PC-3 (cell line): Measurements from ENCODE around the gene COP1.

Source experiments
- EZH2phosphoT487 ChIP-seq: fragments of 300-600 bp; sonication (generic); IDR thresholded peaks from 2 replicates; pipeline ENCODE4 v1.6.1; 2018; ENCODE audit warnings: mild to moderate bottlenecking, antibody characterized with exemption, low read length, borderline replicate concordance
- TF ChIP-seq, protein P1 (sequence below): fragments of 300-600 bp; sonication (generic); conservative IDR thresholded peaks from 2 replicates; pipeline ENCODE4 v1.5.1; 2017; ENCODE audit warnings: antibody characterized with exemption, low read depth, mild to moderate bottlenecking, low read length

DNA sequence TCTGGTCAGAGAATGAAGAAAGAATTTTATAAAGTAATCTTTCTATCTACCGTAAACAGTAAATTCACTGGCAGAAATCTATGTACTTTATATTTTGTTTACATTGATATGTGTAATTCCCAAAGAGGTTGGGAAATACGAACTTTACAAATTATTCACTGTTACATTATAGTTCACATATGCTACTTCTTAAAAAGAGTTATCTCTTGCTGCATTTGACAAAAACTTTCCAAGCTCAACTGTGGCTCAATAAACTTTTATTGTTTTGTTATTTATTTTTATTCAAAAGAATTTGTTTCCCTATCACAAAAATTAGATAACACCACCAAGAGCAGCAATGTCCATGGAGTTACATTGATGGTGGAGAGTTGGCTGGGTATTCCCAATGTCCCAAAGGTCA, 262.5 kb downstream of the COP1 start:
- TF ChIP-seq, protein P1, sequence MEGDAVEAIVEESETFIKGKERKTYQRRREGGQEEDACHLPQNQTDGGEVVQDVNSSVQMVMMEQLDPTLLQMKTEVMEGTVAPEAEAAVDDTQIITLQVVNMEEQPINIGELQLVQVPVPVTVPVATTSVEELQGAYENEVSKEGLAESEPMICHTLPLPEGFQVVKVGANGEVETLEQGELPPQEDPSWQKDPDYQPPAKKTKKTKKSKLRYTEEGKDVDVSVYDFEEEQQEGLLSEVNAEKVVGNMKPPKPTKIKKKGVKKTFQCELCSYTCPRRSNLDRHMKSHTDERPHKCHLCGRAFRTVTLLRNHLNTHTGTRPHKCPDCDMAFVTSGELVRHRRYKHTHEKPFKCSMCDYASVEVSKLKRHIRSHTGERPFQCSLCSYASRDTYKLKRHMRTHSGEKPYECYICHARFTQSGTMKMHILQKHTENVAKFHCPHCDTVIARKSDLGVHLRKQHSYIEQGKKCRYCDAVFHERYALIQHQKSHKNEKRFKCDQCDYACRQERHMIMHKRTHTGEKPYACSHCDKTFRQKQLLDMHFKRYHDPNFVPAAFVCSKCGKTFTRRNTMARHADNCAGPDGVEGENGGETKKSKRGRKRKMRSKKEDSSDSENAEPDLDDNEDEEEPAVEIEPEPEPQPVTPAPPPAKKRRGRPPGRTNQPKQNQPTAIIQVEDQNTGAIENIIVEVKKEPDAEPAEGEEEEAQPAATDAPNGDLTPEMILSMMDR, result no peak
- TF ChIP-seq EZH2phosphoT487, result no peak
